ENCODE data around the gene LRRC37A.
"Not testable (repeated sequence)": the region's sequence is repeated elsewhere in the genome, so short reads cannot be mapped to it uniquely, and the experiment has no call there.

LRRC37A gene

DNA sequence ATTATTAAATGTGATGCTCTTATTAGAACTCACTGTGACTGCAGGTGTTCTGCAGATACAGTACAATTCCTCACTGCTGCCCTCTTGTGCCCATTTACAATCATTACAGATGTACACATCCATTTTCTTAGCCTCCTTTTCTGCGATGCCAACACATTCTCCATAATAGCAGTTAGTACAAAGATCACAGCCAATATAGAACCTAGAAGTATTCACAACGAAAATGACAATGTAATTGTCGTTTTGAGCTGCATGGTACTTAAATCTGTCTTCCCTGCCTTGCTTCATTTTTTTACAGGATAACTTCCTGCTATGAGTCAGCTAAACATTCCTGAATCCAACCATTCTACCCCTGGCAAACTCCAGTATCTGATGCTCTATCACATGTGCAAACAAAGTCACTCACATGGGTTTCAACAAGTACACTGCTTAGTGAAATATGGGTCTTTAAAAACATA lies 8.1 kb upstream of the LRRC37A start:
- in situ Hi-C loops (cut with MboI; ENCODE audit: low sequenced_read_pairs), result not testable (repeated sequence)

DNA sequence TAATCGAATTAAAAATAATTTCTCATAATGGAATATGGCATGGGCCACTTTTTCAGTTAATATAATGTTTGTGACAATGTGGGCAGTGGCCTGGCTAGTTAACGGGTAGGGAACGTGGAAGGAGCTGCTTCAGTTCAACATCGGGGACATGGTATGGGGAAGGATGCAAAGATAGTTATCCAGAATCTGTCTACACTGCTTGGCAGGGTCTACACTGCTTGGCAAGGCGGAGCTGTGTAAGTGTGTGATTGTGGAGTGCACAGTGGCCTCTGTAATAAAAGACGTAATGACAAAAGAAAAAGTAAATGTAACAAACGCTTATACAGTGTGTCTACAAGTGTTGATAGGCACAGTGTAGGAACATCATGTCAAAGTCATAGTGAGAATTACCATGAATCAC lies 7.3 kb upstream of the LRRC37A start:
- in situ Hi-C loops (cut with MboI; ENCODE audit: low sequenced_read_pairs), result not testable (repeated sequence)

DNA sequence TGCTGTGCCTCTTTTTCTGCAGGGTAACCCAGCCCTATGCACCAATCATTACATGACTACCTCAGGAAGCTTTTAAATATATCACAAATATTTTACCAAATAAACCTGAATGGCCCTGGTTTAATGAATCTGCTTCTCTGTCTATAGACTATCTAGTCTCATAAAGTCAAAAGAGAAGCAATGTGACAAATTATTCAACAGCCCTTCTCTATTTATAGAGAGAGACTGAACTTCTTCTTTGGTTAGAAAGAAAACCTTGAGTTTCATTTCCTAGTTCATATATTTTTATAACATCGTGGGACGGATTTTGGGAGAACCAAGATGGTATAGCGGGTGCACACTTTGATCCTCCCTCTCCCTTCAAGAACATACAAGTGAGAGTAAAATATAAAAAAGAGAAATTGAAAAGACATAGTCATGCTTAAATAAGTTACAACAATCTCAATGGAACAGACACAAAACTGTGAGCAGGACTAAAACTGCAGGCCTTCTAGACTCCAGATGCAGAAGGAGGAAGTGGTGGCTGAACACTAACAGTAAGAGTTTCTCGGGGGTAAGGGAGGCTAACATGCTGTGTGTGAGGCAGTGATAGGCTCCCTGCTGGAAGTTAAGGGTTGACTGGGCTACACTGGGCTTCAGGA lies 3.9 kb upstream of the LRRC37A start:
- in situ Hi-C loops (cut with MboI; ENCODE audit: low sequenced_read_pairs), result not testable (repeated sequence)

DNA sequence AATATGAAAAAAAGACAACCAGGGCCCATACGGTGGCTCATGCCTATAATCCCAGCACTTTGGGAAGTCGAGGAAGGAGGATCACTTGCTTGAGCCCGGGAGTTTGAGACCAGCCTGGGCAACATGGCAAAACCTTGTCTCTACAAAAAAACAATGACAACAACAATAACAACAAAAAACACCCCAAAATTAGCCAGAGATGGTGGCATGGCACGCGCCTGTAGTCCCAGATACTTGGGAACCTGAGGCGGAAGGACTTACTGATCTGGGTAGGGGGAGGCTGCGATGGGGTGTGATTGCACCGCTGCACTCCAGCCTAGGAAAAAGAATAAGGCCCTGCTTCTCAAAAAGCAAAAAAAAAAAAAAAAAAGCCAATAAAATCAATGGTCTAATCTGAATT lies 3.3 kb upstream of the LRRC37A start:
- in situ Hi-C loops (cut with MboI; ENCODE audit: low sequenced_read_pairs), result not testable (repeated sequence)

DNA sequence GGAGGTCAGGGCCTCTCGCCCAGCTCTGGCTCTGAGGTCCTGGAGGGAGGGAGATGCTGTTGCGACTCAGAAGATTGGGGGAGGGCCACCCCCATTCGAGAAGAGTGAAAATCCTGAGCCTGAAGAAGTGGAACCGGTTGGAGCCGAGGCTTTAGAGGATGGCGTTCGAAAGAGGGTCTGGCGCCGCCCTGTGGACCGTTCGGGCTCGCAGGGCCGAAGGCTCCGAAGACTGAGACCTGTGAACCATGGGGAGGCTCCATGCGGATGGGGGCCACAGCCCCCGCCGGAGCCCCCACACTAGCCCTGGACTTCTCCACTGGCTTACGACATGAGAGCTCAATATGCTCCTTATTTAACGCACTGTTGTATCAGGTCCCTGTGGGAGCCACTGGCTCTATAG lies 46.3 kb downstream of the LRRC37A start:
- in situ Hi-C loops (cut with MboI; ENCODE audit: low sequenced_read_pairs), result not testable (repeated sequence)

DNA sequence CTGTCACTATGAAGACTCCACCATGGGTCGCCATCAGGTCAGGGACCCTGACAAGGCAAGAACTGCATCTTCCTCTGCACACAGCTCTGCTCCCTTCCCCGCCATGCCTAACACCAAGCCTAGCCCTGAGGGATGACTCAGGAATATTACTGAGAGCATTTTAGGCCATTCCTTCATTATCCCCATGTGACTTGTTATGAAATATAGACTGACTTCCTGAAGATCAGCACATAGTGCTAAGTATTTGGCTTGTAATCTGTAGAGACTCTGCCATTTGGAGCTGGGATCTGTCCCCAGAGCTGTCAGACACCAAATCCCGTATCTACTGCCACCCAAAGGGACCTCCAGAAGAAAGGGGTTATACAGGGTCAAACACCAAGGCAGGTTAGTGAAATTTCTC lies 47.2 kb downstream of the LRRC37A start:
- in situ Hi-C loops (cut with MboI; ENCODE audit: low sequenced_read_pairs), result not testable (repeated sequence)

DNA sequence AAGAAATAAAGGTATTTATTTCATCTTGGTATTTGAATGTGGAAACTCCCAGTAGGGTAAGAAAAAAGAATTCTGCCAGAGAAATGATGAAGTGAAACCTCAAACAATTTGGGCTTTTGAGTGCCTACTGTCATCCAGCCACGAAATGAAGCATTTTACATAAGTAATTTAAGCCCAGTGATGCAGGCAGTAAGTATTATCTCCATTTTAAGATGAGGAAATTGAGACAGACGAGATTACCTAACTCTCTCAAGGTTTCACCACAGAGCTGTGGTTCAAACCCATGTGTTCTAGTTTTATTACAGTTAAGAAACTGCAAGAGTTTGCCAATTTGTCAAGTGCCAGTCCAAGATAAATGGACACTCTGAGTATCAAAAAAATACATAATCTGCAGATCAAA lies 53.4 kb downstream of the LRRC37A start:
- in situ Hi-C loops (cut with MboI; ENCODE audit: low sequenced_read_pairs), result not testable (repeated sequence)

DNA sequence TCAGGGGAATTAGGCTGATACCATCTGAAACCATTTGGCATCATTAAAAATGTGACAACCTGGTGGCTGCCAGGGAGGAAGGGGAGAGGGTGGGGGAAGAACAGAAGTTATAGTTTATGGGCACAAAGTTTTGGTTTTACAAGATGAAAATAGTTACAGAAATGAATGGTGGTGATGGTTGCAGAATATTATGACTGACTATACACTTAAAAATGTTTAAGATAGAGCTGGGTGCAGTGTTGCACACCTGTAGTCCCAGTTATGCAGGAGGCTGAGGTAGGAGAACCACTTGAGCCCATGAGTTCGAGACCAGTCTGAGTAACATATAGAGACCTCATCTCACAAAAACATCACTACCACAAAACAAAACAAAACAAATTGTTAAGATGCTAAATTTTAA lies 54.1 kb downstream of the LRRC37A start:
- in situ Hi-C loops (cut with MboI; ENCODE audit: low sequenced_read_pairs), result not testable (repeated sequence)

DNA sequence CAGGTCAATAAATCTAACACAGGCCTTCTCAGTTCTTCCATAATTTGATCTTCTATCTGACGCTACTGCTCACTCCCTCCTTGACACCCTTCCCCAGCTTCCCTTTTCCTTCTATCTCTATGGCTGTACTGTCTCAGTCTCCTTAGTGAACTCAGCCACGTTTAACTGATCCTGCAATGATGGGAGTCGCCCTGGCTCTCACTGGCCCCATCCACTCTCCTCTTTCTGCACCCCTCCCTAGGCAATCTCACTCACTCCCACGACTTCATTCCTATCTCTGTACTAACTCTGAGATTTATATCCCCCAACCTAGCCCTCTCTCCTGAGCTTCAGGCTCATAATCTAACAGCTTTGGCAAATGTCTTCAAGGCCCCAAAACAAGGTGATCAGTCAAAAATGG lies 58.9 kb downstream of the LRRC37A start:
- in situ Hi-C loops (cut with MboI; ENCODE audit: low sequenced_read_pairs), result not testable (repeated sequence)

DNA sequence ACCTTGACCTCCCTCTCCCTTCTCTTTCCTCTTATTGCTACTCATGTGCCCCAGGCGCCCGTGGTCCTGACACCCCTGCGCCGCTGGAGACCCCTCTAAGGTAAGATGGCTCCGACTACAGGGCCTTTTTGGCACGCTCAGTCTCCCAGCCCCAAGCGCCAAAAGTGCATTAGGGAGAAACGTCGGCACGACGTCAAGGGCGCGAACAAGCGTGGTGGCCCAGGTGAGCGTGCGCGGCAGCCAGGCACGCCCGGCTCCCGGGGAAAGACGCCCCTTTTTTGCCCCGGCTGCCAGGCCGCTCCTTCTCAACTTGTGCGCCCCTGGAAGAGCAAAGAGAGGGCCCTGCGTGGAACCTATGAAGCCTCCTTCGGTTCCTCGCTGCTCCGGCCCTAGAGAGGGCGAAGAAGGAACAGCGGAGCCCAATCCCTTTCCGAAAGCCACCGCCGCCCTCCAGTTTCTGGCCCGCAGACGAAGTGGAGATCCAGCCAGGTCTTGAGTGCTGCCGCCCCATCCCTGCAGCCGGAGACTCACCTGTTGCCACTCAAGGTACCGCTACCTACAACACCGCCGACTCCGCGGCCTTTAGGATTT lies 66.3 kb downstream of the LRRC37A start:
- in situ Hi-C loops (cut with MboI; ENCODE audit: low sequenced_read_pairs), result not testable (repeated sequence)

DNA sequence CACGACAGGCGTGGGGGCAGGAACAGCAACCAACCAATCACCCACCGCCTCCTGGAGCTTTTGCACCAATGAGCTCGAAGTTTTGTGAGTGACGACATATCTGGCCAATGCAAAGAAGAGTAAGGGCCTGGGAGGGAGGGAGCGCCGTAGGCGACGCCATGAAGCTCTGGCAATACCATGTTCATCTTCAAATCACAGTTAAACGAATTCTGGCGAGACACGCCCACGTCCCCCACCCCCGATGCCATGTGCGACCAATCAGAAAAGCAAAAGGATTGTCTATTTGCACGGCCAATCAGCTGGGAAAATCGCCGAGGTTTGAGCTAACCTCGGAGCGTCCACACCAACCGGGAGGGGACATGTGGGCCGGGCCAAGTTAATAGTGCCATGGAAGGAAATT lies 66.8 kb downstream of the LRRC37A start, which contains the start of gene ARL17B:
TSS of gene ARL17B (minus strand) at position 12 of the 400 bp plus-strand sequence. CDS start 3,369 bp downstream, outside the sequence.
- in situ Hi-C loops (cut with MboI; ENCODE audit: low sequenced_read_pairs), result not testable (repeated sequence)

DNA sequence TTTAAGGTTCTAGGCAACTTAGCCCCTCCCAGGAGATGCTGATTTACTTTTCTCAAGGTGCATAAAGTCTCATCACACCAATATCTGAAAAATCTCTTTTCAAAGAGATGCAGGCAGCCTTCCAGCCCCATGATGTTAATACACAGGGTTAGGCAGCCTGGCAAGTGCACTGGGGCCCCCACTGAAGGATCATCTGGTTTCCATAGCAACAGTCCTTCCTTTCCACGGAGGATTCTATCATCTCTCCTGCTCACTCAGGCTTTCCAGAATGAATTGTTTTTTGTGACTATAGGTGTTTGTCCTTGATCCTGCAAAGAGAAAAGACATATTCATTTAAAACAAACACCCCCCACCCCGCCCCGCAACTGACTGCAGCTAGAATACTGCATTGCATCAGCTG lies 72.6 kb downstream of the LRRC37A start:
- in situ Hi-C loops (cut with MboI; ENCODE audit: low sequenced_read_pairs), result not testable (repeated sequence)

DNA sequence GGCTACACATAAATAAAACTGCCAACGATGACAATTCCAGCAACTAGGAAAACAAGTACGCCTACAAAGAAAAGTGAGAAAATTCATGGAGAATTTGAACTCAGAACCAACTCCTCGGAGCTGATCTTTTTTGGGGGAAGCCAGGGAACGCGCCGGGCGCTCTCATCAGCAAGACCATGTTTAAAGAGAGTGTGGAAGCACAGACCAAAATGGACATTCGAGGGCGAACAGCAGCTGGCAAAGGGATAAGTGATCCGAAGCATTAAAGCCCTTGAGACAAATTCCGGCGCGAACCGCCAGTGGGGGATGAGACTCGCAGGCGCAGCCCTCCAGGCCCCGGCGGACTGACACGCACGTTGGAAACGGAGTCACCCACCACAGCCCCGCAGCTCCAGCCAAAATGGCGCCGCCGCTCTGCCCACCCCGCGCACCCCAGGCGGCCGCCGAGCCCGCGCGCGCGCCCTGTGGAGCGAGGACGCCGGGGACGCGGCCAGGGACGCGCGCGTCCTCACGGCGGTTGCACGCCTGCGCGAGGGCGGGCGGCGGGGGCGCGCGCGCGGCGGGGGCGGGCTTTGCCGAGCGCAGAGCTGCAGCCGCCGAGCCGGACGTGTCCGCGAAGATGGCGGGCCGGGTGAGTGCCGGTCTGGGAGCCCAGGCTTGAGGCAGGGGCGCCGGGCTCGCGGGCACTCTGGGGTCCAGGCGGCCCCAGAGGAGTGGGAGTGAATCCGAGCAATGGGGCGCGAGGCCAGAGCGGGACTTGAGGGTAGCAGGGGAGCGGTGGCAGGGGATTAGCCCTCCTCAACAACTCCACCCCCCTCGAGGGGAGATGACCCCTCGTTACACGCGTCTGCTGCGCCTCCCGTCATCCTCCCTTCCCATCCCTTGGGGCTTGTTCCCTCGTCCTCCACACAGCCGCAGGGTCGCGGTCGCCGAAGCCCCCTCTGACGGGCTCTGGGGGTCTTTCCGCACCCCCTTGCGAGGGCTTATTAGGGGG lies 77.6 kb downstream of the LRRC37A start:
- in situ Hi-C loops (cut with MboI; ENCODE audit: low sequenced_read_pairs), result not testable (repeated sequence)

DNA sequence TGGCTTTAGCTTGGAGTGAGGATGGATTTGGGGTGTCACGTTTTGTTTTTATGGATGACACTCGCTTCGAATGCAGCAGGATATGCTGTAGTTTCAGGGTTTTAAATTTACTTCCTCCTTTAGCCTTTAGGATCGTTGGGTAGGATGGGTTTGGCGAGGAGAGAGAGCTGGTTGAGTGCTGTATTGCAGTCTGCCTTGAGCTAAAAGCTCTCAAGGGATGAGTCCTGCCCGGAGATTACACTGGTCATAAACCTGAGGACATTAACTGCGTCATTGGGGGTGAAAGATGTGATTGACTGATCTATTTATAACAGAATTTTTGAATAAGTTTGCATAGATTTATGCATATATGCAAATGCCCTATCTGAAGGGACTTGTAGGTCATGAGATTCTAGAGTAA lies 78.5 kb downstream of the LRRC37A start:
- in situ Hi-C loops (cut with MboI; ENCODE audit: low sequenced_read_pairs), result not testable (repeated sequence)

DNA sequence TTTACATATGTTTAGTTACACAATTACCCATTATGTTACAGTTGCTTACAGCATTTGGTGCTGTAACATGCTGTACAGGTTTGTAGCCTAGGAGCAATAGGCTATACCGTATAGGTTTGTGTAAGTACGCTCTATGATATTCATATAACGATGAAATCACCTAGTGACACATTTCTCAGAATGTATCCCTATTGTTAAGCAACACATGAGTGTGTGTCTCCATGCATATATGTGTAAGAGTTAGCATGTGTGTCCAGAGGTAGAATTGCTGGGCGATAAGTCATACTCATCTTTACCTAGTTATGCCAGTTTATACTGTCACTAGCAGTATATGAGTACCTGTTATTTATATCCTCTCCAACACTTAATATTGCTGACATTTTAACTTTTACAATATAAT lies 88.2 kb downstream of the LRRC37A start:
- in situ Hi-C loops (cut with MboI; ENCODE audit: low sequenced_read_pairs), result not testable (repeated sequence)

DNA sequence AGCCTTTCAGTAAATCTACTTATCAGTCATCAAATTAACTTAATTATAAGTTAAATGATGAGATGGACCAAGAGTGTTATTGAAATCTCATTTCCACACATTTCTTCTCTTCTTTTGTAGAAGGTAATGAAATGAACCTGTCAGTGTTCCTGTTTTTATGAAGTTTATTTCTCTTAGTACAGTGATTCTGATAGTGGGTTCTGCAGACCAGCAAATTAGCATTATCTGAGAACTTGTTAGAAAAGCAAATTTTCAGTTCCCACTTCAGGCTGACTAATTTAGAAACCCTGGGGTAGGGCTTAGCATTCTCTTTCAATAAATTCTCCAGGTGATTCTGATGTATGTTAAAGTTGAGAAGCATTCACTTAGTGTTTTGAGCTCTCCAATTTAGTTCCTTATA lies 90.6 kb downstream of the LRRC37A start:
- in situ Hi-C loops (cut with MboI; ENCODE audit: low sequenced_read_pairs), result not testable (repeated sequence)

Measured in hTERT RPE-1 (cell line).